ENCODE measurements around the gene VPS37C. TPM values are rescaled to one million over a fixed set of nuclear protein-coding genes. Genes with fewer than 3 reads are reported as not detected.

VPS37C gene
- polyA plus RNA-seq, 2 of the 4 experiments (the other 2 are of a cell fraction): 8.9 to 11.3 TPM

GRCh38 chr11:61091373-61092279 is 69.6 kb downstream of the VPS37C start (continued):
- TF ChIP-seq REST (IDR thresholded peaks at IDR 0.05) (no peak), FOSB (CRISPR knock-in tag; IDR thresholded peaks at IDR 0.05) (no peak), JUN (IDR thresholded peaks at IDR 0.05) (no peak), CBX8 (IDR thresholded peaks at IDR 0.05) (no peak), NPAS2 (CRISPR knock-in tag; IDR thresholded peaks at IDR 0.05; ENCODE audit: borderline replicate concordance) (no peak), KDM5A (IDR thresholded peaks at IDR 0.05) (no peak), RNF2 (IDR thresholded peaks at IDR 0.05; ENCODE audit: borderline replicate concordance, low read depth) (no peak)

GRCh38 chr11:61090982-61091372 is 70.2 kb downstream of the VPS37C start:
- 79% methylated on average over 9 of the region's 9 CpGs for WGBS (ENCODE audit: missing lambda C conversion rate)
- ATAC-seq (no peak; a peak in 1 of 6 replicates), DNase-seq (ENCODE audit: low read depth in 1 of 2, low spot score in 1 of 2) (no peak), FAIRE-seq (no peak)
- Histone ChIP-seq H3K9me3 (no peaks in the 10 kb centered on the region), H3K4me1 (0 out of 3 replicates have a peak, but pooled peaks cover 3% of the 10 kb centered on the region), H3K4me2 (no peak overlapping the region), H3K27ac (no peak overlapping the region), H3K4me3 (no peak overlapping the region)
- TF ChIP-seq MYC (IDR thresholded peaks at IDR 0.05; ENCODE audit: borderline replicate concordance, low read length) (no peak), BCL3 (IDR thresholded peaks at IDR 0.05) (no peak), CBX2 (IDR thresholded peaks at IDR 0.05; ENCODE audit: borderline replicate concordance, low read depth) (no peak), KDM1A (IDR thresholded peaks at IDR 0.05; ENCODE audit: low read depth) (no peak), KDM5A (IDR thresholded peaks at IDR 0.05) (no peak), HES2 (IDR thresholded peaks at IDR 0.05) (no peak), MAZ (IDR thresholded peaks at IDR 0.05; ENCODE audit: borderline replicate concordance, low read depth, low read length) (no peak), CBX8 (IDR thresholded peaks at IDR 0.05) (no peak), TP53 (CRISPR knock-in tag; IDR thresholded peaks at IDR 0.05) (no peak), HEYL (CRISPR knock-in tag; IDR thresholded peaks at IDR 0.05) (no peak), ELK1 (IDR thresholded peaks at IDR 0.05; ENCODE audit: low read depth, low read length) (no peak), POLR2AphosphoS2 (conservative IDR thresholded peaks at IDR 0.05; ENCODE audit: low read length) (no peak), RAD21 (conservative IDR thresholded peaks at IDR 0.05 in 1 of 2, IDR thresholded peaks at IDR 0.05 in 1 of 2) (no peak), HOXB13 (CRISPR knock-in tag; IDR thresholded peaks at IDR 0.05; ENCODE audit: low read depth) (no peak), HDAC2 (IDR thresholded peaks at IDR 0.05) (no peak), CHD2 (IDR thresholded peaks at IDR 0.05; ENCODE audit: low read length, partially characterized antibody) (no peak)
- ChIA-PET POLR2A (no interaction called here), CTCF (no interaction called here)
